ENCODE measurements around the gene METTL5.
"Not testable (repeated sequence)": the region's sequence is repeated elsewhere in the genome, so short reads cannot be mapped to it uniquely, and the experiment has no call there.

Gene METTL5

GRCh38 chr2:169862816-169863215, 38.1 kb upstream of the METTL5 start:
- Histone ChIP-seq H3K4me1 (ENCODE audit: insufficient read depth, low read length, severe bottlenecking) (no peaks in the 10 kb centered on the region), H3K4me2 (ENCODE audit: low read length) (no peak overlapping the region), H2AFZ (ENCODE audit: low read length) (no peak overlapping the region), H4K20me1 (ENCODE audit: insufficient read depth, low read length) (no peaks in the 10 kb centered on the region), H3K36me3 (ENCODE audit: insufficient read depth, low read length) (no peaks in the 10 kb centered on the region), H3K79me2 (ENCODE audit: insufficient read depth, low read length) (peaks cover 10% of the 10 kb centered on the region; the same call in 1 of the 2 replicates), H3K27me3 (ENCODE audit: insufficient read depth, low read length) (no peaks in the 10 kb centered on the region), H3K9me2 (ENCODE audit: low read depth, low read length) (no peaks in the 10 kb centered on the region), H3K9me3 (ENCODE audit: low read length) (no peaks in the 10 kb centered on the region), H3K27ac (ENCODE audit: low read depth, low read length, poor library complexity, severe bottlenecking) (no peak overlapping the region), H3K9ac (ENCODE audit: low read length) (no peak overlapping the region), H3F3A (ENCODE audit: insufficient read depth, low read length) (no peaks in the 10 kb centered on the region), H3K4me3 (ENCODE audit: low read depth, low read length, poor library complexity, severe bottlenecking) (no peak overlapping the region)
- no peak for TF ChIP-seq EZH2 (IDR thresholded peaks at IDR 0.05; ENCODE audit: borderline replicate concordance, low read length)
- TF ChIP-seq CTCF (IDR thresholded peaks at IDR 0.05; ENCODE audit: low read length): no peak

DNA sequence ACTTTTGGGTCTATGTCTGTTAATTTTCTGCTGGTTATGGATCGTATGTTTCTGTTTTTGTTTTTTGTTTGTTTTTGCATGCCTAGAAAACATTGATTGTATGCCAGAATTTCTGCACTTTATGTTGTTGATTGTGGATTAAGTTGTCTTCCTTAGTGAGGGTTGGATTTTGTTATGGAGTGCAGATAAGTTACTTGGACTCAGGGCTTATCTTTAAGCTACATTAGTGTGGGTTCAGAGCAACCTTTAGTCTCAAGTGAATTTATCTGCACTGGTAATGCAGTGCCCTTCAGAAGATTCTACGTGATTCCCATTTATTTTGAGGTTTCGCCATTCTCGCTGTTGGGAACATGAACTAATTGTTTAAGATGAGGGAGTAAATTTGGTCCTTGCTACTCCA, 35.4 kb upstream of the METTL5 start:
- Histone ChIP-seq H2AFZ (ENCODE audit: low read length) (no peak overlapping the region), H3K4me1 (ENCODE audit: insufficient read depth, low read length, severe bottlenecking) (no peaks in the 10 kb centered on the region), H3K79me2 (ENCODE audit: insufficient read depth, low read length) (peaks cover 10% of the 10 kb centered on the region; the same call in 1 of the 2 replicates), H3K36me3 (ENCODE audit: insufficient read depth, low read length) (no peaks in the 10 kb centered on the region), H3K9me3 (ENCODE audit: low read length) (no peaks in the 10 kb centered on the region), H3K9ac (ENCODE audit: low read length) (no peak overlapping the region), H3F3A (ENCODE audit: insufficient read depth, low read length) (no peaks in the 10 kb centered on the region), H3K27ac (ENCODE audit: low read depth, low read length, poor library complexity, severe bottlenecking) (no peak overlapping the region), H3K4me2 (ENCODE audit: low read length) (no peak overlapping the region), H3K27me3 (ENCODE audit: insufficient read depth, low read length) (no peaks in the 10 kb centered on the region), H3K4me3 (ENCODE audit: low read depth, low read length, poor library complexity, severe bottlenecking) (no peak overlapping the region), H4K20me1 (ENCODE audit: insufficient read depth, low read length) (no peaks in the 10 kb centered on the region), H3K9me2 (ENCODE audit: low read depth, low read length) (no peaks in the 10 kb centered on the region)
- TF ChIP-seq CTCF (IDR thresholded peaks at IDR 0.05; ENCODE audit: low read length): no peak
- no peak for TF ChIP-seq EZH2 (IDR thresholded peaks at IDR 0.05; ENCODE audit: borderline replicate concordance, low read length)

DNA sequence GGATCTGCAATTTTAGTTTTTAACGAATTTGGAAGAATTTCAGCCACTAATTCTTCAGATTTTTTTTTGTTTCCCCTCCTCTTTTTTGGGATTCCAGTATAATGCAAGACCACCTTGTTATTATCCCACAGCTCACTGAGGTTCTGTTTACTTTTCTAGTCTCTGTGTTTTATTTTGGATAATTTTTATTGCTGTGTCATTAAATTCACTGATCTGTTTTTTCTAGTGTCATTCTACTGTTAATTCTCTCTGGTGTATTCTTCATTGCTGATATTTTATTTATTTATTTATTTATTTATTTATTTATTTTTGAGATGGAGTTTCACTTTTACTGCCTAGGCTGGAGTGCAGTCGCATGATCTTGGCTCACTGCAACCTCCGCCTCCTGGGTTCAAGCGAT, 34.7 kb upstream of the METTL5 start:
- H3K4me3 ChIP-seq (ENCODE audit: low read depth, low read length, poor library complexity, severe bottlenecking): no peak overlapping the region
- H2AFZ ChIP-seq (ENCODE audit: low read length): no peak overlapping the region
- H3K9me2 ChIP-seq (ENCODE audit: low read depth, low read length): no peaks in the 10 kb centered on the region
- no peak overlapping the region for H3K4me2 ChIP-seq (ENCODE audit: low read length)
- H3K9me3 ChIP-seq (ENCODE audit: low read length): no peaks in the 10 kb centered on the region
- no peaks in the 10 kb centered on the region for H4K20me1 ChIP-seq (ENCODE audit: insufficient read depth, low read length)
- no peak overlapping the region for H3K9ac ChIP-seq (ENCODE audit: low read length)
- TF ChIP-seq CTCF (IDR thresholded peaks at IDR 0.05; ENCODE audit: low read length): no peak
- no peaks in the 10 kb centered on the region for H3K4me1 ChIP-seq (ENCODE audit: insufficient read depth, low read length, severe bottlenecking)
- H3K27me3 ChIP-seq (ENCODE audit: insufficient read depth, low read length): no peaks in the 10 kb centered on the region
- no peak overlapping the region for H3K27ac ChIP-seq (ENCODE audit: low read depth, low read length, poor library complexity, severe bottlenecking)
- peaks cover 10% of the 10 kb centered on the region; the same call in 1 of the 2 replicates for H3K79me2 ChIP-seq (ENCODE audit: insufficient read depth, low read length)
- no peaks in the 10 kb centered on the region for H3F3A ChIP-seq (ENCODE audit: insufficient read depth, low read length)
- no peaks in the 10 kb centered on the region for H3K36me3 ChIP-seq (ENCODE audit: insufficient read depth, low read length)

- not testable (repeated sequence) for H3K4me1 ChIP-seq (ENCODE audit: insufficient read depth, low read length, severe bottlenecking); H3K4me2 ChIP-seq (ENCODE audit: low read length); H4K20me1 ChIP-seq (ENCODE audit: insufficient read depth, low read length); H3K4me3 ChIP-seq (ENCODE audit: low read depth, low read length, poor library complexity, severe bottlenecking); H3K9ac ChIP-seq (ENCODE audit: low read length); H2AFZ ChIP-seq (ENCODE audit: low read length); H3K27me3 ChIP-seq (ENCODE audit: insufficient read depth, low read length); H3K9me3 ChIP-seq (ENCODE audit: low read length); H3K27ac ChIP-seq (ENCODE audit: low read depth, low read length, poor library complexity, severe bottlenecking); H3K36me3 ChIP-seq (ENCODE audit: insufficient read depth, low read length); H3K9me2 ChIP-seq (ENCODE audit: low read depth, low read length); H3F3A ChIP-seq (ENCODE audit: insufficient read depth, low read length); H3K79me2 ChIP-seq (ENCODE audit: insufficient read depth, low read length)
These were observed 30.9 kb upstream of the METTL5 start for GRCh38 chr2:169855281-169856258.

Measured in OCI-LY1 (cell line).